Measurements from ENCODE around the gene XRCC5.

GRCh38 chr2:216233281-216233995 is 124.3 kb downstream of the XRCC5 start:
- TF ChIP-seq PKNOX1 (IDR thresholded peaks at IDR 0.05), result no peak
- no peak for TF ChIP-seq EZH2 (IDR thresholded peaks at IDR 0.05; ENCODE audit: borderline replicate concordance, control insufficient read depth, low read depth, low read length)
- no peak for TF ChIP-seq ZNF622 (IDR thresholded peaks at IDR 0.05)
- TF ChIP-seq CTCF (IDR thresholded peaks at IDR 0.05 in 2 of 3, conservative IDR thresholded peaks at IDR 0.05 in 1 of 3; ENCODE audit: control insufficient read depth in 2 of 3, extremely low read depth in 1 of 3, insufficient read depth in 1 of 3, low read depth in 3 of 3, low read length in 3 of 3), result no peak
- TF ChIP-seq RAD21 (IDR thresholded peaks at IDR 0.05; ENCODE audit: insufficient read depth, low read depth, low read length), result no peak
- TF ChIP-seq ZBTB33 (IDR thresholded peaks at IDR 0.05), result no peak
- TF ChIP-seq POLR2A (IDR thresholded peaks at IDR 0.05; ENCODE audit: low read depth, low read length), result no peak
- no peak for TF ChIP-seq FOXK2 (IDR thresholded peaks at IDR 0.05)
- TF ChIP-seq EP300 (IDR thresholded peaks at IDR 0.05; ENCODE audit: borderline replicate concordance in 1 of 2, control insufficient read depth in 1 of 2, low read depth in 2 of 2, low read length in 2 of 2), result no peak

All from GM12878 (cell line).